HL-60 (cell line): ENCODE data around the gene ARX.

Experiments
- CTCF ChIP-seq: IDR thresholded peaks from one replicate; pipeline ENCODE4 v1.5.1; 2011; ENCODE audit warnings: low read length, control low read depth, inconsistent platforms; ENCODE audit not compliant: insufficient read depth
- POLR2AphosphoS5 ChIP-seq: IDR thresholded peaks from 2 replicates; pipeline ENCODE4 v1.6.1; 2012; ENCODE audit warnings: low read depth
- REST ChIP-seq: IDR thresholded peaks from 2 replicates; pipeline ENCODE4 v1.6.1; 2012; ENCODE audit warnings: low read depth; ENCODE audit not compliant: insufficient replicate concordance
- SPI1 ChIP-seq: IDR thresholded peaks from 2 replicates; pipeline ENCODE4 v1.6.1; 2012; ENCODE audit warnings: low read depth, mild to moderate bottlenecking, borderline replicate concordance

GRCh38 chrX:25014366-25014838 is 1.4 kb downstream of the ARX start:
- TF ChIP-seq CTCF (no peak), SPI1 (no peak), REST (no peak), POLR2AphosphoS5 (no peak)
